ENCODE results near the gene DCTPP1. TPM values are rescaled to one million over a fixed set of nuclear protein-coding genes. Genes with fewer than 3 reads are reported as not detected.

The DCTPP1 gene
- total and polyA plus RNA-seq, 9 of the 15 experiments (the other 6 are each of a cell fraction or from before 2014, with no cell fraction given), result 45.0 to 132 (median 80.6) TPM

GRCh38 chr16:30417529-30418349 is 12.1 kb downstream of the DCTPP1 start:
- no TSS peak for BruUV-seq (replicated peaks)
- Histone ChIP-seq H3K27ac (ENCODE audit: extremely low read depth, low read depth, low read length) (no peak overlapping the region), H3K9ac (ENCODE audit: insufficient read depth in 1 of 2, low read depth in 2 of 2, low read length in 2 of 2) (no peak overlapping the region), H3K9me3 (replicated peaks; ENCODE audit: control insufficient read depth, insufficient read depth, low read depth, low read length) (no peaks in the 10 kb centered on the region), H3K4me3 (no peak overlapping the region), H3K4me2 (ENCODE audit: insufficient read depth, low read length) (no peak overlapping the region), H3K9me1 (ENCODE audit: control insufficient read depth, insufficient read depth, low read length) (no peaks in the 10 kb centered on the region), H2AFZ (ENCODE audit: low read depth, low read length) (no peak overlapping the region), H3K27me3 (ENCODE audit: control insufficient read depth in 2 of 2, insufficient read depth in 2 of 2, low read length in 2 of 2) (no peaks in the 10 kb centered on the region), H3K36me3 (ENCODE audit: control insufficient read depth, insufficient read depth, low read length) (peaks cover 73% of the 10 kb centered on the region), H3K79me2 (ENCODE audit: control insufficient read depth, insufficient read depth, low read length) (peaks cover 17% of the 10 kb centered on the region; the same call in 2 of the 3 replicates), H3K4me1 (replicated peaks in 1 of 2; ENCODE audit: control insufficient read depth in 2 of 2, insufficient read depth in 2 of 2, low read length in 2 of 2) (no peaks in the 10 kb centered on the region), H4K20me1 (replicated peaks; ENCODE audit: control insufficient read depth, insufficient read depth, low read length) (no peaks in the 10 kb centered on the region)
- DNase-seq (ENCODE audit: extremely low read depth in 1 of 4, low spot score in 3 of 4) (peak in 1 of 4 experiments; percentile 30), FAIRE-seq (no peak), ATAC-seq (no peak)
- intact Hi-C loops (cut with micrococcal nuclease), result no loop called here
- WGBS (ENCODE audit: insufficient coverage, low coverage, missing lambda C conversion rate), result 97% methylated on average over 25 of the region's 140 CpGs
- in situ Hi-C loops (cut with MboI), result no loop called here
- POLR2A ChIA-PET, result interaction anchor here (0.7 kb wide), 1 partner anchor 9 kb away, joined by 3 read pairs; no protein-coding TSS in a partner anchor
- no peak for TF ChIP-seq RREB1 (CRISPR knock-in tag; IDR thresholded peaks at IDR 0.05)
- no peak for TF ChIP-seq ZNF239 (CRISPR knock-in tag; IDR thresholded peaks at IDR 0.05)
- peak; percentile 70 for TF ChIP-seq POLR2G (IDR thresholded peaks at IDR 0.05; ENCODE audit: low read depth, low read length)
- TF ChIP-seq ZKSCAN8 (CRISPR knock-in tag; IDR thresholded peaks at IDR 0.05), result peak; percentile 75; the same call in 1 of the 2 replicates
- no peak for TF ChIP-seq ZBTB1 (CRISPR knock-in tag; IDR thresholded peaks at IDR 0.05; ENCODE audit: borderline replicate concordance, low read depth)
- peak; percentile 92 for TF ChIP-seq ZBTB33 (CRISPR knock-in tag; IDR thresholded peaks at IDR 0.05)
- TF ChIP-seq RBFOX2 (IDR thresholded peaks at IDR 0.05; ENCODE audit: low read depth, low read length), result peak; percentile 57
- peak; percentile 42 for TF ChIP-seq RBM25 (IDR thresholded peaks at IDR 0.05; ENCODE audit: low read depth, low read length, severe bottlenecking)
- CTCF ChIA-PET (ENCODE audit: low intra/inter-chr PET ratio), result interaction anchor here (0.5 kb wide), 1 partner anchor 273 kb away, joined by 4 read pairs; no protein-coding TSS in a partner anchor

Measured in K562 (cell line).